Middle frontal gyrus (tissue), 1 donor: ENCODE measurements around the gene TBC1D1.

ENCODE experiments used
- DNase-seq: peaks from one replicate; pipeline ENCODE4 v3.0.0-alpha.2; 2015; ENCODE audit warnings: low spot score; ENCODE audit errors: extremely low spot score

The TBC1D1 gene

DNA sequence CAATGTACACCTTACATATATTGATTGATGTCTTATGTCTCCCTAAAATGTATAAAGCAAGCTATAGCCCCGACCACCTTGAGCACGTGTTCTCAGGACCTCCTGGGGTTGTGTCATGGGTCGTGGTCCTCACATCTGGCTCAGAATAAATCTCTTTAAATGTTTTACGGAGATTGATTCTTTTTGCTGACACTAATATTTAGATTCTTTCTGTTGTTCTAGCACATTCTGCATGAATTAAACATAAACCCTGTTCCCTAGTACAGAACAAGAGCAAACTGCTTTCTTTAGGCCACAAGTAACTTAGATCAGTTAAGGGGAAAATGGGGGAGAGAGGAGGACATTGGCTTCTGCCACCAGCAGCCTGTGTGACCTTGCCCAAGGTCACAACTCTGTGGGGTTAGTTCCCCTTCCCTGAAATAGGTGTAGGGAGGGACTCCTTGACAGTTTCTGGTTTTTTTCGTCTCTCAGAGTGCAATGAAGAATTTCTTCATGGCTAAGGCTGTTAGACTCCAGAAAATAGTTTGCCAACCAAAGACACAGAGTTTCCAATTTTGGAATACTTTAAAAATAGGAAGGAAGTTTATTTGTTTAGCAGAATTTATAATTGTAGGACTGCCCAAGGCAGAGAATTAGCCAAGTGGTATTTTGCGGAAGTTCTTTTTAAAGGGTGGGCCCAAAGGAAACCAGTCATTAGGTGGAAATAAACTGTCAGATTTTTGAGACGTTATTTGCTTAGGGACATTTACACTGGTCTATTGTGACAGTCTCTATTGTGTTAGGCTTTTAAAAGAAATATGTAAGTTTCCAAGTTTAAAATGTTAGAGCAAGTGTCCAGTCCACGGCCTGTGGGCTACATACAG is 98.7 kb downstream of the TBC1D1 start:
- DNase-seq: no peak

DNA sequence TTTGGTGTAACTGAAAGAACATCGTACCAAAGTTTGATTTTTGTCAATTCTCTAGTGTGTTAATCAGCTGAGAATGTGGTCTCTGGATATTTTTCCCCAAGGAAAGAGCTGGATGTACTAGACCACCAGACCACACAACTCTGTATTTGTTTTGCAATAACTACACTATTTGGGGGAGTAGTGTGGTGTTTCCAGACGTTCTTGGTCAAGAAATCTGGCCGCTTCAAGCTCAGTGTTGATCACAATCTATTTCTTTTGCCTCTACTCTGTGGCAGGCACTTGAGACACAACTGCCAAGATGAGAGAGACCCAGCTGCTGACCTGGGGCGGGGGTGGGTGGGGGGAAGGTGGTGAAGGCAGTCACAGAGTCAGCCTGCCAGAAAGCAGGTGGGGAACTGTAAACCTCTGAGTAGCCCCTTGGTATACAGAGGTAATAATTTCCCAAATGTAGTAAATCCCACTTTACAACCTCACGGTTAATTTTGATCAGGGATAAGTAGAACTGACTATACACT is 99.9 kb downstream of the TBC1D1 start:
- DNase-seq: no peak

DNA sequence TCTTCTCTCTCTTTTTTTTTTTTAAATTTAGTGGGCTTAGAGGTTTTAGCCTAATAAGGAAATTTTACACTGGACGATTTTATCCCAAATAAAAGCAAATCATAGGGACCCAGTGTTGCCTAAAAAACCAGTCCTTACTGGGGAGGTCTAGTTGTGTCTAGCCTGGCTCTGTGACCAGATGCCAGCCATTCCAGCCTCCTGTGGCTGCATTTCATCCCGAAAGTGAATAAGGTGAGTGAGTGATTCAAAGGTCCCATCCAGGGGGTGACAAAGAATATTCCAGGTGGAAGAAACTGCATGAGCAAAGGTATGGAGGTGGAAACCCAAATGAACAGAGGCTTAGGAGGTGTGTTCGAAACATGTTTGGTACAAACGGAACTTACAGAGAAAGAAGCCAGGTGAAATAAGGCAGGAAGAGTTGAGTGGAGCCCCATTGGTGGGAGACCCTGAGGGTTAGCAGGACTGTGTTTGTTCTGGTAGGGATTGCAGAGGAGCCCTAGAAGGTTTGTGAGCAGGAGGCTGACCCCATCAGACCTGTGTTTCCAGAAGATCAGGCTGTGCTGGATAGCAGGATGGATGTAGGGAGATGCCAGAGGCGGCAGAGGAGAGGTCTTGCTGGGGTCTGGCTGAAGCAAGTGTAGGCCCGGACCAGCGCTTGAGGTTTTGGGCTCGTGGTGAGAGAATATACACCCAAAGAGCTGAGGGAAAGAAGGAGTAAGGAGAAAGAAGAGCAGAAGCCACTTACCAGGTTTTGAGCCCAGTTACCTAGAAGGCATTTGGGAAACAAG is 100.9 kb downstream of the TBC1D1 start:
- no peak for DNase-seq

DNA sequence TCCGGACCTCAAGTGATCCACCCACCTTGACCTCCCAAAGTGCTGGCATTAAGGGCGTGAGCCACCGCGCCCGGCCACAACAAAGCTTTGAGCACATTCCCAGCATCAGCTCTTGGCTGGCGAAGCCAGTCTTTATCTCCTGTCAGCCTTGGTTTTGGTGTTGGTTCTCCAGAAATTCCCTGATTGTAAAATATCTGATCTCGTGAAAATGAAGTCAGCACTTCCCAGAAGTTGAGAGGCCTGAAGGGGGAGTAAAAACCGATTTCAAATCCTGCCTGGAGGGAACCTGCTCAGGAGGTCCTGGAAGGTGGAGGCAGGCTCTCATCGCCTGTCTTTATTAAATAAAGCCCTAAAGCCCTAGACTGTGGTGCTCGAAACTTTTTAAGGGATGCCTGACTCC is 102.9 kb downstream of the TBC1D1 start:
- DNase-seq: no peak

DNA sequence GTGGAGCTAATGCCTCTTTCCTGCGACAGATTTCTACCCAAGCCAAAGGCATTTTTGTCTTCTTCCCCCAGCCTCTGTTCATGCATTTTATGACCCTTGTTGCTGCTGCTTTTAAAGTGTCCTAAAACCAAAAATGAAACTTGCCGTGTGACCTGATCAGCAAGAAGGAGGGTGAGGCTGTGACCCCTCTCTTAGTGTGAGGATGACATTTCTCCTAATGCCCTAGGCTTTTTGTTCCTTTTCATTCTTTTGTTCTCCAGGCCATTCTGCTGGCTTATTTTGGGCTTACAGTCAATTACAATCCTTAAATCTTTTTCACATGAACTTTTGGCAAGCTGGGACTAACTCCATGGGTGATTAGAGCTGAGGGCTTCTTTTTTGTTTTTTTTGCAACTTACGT is 103.7 kb downstream of the TBC1D1 start:
- no peak for DNase-seq

DNA sequence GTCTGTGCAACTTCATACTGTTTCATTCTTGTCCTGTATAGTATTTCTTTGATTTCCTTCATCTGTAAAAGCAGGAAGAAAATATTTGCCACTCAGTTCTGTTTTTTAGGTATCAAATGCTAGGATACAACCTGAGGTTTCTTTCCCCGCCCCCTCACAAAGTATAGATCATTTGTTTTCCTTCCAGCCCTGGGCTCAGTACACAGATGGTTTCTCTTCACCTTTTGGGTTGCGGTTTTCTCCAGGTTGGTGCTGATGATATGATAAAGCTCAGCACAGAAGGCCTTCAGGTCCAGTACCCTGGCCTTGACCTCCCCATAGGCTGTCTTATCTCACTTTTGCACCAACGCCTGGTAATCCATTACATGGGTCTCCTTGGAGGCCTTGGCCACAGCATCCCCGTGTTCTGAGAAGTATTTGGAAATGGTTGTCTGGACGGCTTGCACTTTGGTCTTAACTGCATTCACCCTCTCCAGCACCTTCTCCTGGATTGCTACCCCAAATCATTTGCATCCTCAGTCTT is 104.5 kb downstream of the TBC1D1 start:
- DNase-seq: no peak

DNA sequence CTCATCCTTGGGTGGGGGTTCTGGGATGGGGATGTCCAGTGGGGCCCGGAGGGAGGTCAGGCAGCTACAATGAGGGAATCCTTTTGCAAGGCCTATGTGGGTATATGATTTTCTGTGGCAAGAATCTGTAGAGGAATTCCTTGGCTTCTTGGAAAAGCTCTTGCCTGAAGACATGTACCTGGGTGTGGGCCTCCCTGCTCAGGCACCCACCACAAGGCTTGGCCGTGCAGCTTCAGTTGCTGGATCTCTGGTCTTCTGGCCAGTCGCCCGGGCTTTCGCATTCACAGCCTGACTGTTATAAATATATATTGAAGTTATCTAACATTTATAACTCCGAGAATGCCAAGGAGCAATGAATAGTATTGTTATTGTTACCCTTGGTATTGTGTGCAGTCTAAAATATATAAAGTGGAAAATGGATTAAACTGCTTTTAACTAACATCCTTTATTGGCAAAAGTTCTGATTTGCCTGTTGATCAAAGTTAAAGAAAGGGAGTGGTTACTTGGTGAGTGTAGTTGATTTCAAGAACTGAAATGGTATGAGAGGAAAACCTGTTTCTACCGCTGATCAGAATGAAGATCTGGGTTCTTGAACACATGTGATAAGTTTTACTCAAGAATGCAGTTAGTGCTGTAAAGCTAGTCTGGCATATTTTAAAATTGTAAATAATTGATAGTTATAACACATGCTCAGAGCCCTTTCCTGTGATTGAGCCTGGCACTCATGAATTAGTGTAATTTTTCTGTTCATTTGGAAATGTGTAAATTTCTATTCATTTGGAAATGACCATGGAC is 105.3 kb downstream of the TBC1D1 start:
- no peak for DNase-seq

DNA sequence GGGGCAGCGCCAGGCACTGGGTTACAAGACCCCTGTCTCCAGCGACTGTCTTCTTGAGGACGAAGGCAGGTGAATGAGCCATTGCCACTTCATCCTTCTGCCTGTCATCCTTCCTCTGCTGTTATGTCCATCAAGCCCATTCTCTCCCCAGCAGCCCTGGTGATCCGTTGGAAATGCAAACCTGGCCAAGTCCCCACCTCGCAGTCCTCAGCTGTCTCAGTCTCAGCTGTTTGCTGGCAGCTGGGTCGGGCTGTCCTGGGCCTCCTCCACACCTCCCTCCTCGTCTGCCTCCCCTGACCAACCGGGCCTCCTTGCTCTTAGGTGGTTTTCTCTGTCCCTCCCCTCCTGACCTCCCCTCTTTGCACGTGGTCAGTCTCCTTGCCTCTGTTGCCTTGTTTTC is 107.3 kb downstream of the TBC1D1 start:
- DNase-seq: no peak

DNA sequence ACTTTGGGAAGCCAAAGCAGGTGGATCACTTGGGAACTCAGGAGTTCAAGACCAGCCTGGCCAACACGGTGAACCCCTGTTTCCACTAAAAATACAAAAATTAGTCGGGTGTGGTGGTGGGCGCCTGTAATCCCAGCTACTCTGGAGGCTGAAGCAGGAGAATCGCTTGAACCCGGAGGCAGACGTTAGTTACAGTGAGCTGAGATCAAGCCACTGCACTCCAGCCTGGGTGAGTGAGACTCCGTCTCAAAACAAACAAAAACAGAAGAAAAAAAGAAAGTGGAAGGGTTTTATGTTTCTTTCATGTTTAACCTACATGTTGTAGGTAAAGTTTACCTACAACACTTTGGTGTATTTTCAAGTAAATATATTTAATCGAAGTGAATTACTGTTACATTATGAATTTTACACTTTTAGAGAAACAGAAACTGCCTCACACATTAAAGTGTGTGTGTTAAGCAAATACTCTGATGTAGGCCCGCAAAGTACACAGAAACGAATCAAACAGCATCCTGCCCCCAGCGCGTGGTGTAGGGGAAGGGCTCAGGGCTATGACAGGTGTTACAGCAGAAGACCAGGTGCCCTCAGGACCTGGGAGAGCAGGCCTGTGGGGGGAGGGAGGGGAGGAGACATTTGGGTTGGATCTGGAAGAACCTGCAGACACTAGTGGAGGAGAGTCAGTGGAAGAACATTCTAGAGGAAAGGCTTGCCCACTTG is 108.3 kb downstream of the TBC1D1 start:
- DNase-seq: no peak

DNA sequence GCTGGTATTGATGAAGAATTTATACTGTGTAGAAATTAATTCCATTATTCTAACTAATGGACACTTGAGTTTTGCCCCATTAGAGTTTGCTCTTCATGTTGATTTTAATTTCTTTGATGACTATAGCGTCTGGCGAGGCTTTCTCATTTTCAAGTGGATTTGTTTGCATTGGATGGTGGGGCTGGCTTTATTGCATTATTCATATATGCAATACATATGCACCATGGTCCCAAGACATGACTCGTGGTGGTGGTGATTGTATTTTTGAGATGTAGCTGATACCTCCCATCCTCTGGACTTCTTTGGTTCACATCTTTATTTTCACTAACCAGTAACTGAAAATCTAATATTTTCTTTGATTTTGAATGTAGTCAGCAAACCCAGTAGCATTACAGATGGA is 109.1 kb downstream of the TBC1D1 start:
- no peak for DNase-seq

DNA sequence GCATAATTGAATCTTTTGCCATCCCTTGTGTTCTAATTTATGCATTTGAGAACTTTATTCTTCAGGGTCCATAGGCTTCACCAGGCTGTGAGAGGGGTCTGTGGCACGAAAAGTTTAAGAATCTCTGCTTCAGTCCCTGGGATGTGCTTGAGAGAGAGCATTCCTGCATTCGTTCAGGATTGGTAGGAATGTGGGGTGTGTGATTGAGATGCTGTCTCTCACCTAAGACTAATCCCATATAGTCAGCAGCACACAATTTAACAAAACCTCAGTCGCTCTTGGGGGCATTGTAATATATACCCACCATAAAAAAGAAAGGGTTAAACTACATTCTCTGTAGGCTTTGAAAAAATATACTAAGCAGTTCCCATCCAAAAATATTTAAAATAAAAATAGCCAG is 111.0 kb downstream of the TBC1D1 start:
- no peak for DNase-seq

DNA sequence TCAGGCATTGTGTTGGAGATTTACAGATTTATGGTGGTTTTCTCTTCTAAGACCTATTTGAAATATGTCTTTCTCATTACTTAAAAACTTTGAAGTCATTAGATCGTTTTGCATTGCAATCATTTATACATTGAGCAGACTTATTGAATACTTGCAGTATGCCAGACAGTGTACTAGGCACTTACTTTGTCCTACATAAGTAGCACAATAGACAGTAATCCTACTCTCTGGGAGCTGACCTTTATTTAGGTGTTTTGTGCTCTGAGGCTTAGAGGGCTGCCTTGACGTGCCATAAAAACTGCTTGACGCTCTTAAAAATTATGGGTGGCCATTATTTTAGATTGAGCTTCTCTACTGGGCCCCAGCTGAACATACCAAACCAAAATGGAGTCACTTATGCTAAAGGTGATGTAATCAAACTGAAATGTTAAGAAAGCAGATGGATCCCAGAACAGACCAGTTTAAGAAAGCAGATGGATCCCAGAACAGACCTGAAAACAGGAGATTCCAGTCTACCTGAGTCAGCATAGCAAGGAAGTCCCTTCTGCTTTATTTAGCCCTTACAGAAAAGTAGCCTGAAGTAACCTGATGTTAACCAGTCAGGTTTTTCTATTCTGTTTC is 111.7 kb downstream of the TBC1D1 start:
- DNase-seq: no peak

DNA sequence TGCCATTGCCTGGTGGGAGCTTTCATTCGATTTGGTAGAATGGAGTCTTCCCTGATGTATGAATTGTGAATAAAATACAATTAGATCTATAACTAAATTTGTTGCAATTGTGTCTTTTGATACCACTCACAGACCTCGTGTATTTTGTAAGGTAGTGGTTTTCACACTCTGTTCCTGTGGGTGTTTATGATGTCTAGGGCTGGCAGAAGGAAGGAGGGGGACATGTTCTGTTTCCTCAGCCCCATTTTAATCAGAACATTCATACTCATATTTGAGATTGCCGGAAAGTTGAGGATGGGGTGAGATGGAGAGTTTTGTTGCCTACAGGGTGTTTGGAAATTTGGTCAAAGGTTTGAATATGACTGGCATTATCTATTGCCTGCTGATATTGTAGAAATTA is 112.2 kb downstream of the TBC1D1 start:
- no peak for DNase-seq

DNA sequence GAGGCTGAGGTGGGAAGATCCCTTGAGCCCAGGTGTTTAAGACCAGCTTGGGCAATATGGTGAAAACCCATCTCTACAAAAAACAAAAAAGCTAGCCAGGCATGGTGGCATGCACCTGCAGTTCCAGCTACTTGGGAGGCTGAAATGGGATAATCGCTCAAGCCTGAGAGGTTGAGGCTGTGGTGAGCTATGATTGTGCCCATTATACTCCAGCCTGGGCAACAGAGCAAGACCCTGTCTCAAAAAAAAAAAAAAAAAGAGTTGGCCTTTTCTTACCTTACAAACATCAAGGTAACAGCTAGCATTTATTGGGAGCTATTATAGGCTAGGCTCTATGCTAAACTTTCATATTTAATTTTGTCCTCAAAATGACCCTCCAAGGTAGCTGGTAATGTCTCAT is 112.7 kb downstream of the TBC1D1 start:
- no peak for DNase-seq

DNA sequence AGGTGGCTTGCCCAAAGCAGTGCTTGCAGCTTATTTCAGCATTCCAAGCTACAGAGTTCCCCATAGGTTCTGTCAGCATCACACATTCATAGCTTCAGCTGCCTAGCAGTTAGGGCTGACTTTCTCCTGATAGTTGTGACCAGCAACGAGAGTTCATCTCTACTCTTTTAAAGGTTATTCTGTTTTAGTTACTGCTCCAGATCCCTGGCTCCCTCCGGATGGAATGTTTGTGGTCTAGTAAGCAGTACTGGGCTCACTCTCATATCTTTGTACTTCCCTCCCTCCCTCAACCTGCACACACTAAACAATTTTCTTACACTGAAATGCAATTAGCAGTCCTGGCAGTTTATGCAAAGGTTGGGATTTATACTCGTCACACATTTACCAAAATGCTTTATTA is 113.2 kb downstream of the TBC1D1 start:
- DNase-seq: no peak

DNA sequence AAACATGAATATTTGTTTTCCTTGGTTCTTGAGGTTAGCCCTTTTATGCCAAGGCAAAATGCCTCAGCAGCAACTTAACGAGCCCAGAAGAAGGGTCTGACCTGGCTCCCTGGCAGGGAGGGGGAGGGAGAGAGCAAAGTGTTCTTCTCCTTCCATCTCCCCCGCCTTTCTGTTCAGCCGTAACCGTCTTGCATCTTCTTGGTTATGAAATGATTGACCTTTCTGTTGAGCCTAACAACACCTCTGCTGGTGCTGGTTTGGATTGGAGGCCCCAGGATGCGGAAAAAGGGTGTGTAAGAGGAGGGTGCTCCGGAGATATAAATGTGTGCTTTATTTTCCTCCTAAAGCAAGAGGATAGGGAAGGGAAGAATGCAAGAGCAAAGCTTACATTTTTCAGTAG is 114.0 kb downstream of the TBC1D1 start:
- no peak for DNase-seq

DNA sequence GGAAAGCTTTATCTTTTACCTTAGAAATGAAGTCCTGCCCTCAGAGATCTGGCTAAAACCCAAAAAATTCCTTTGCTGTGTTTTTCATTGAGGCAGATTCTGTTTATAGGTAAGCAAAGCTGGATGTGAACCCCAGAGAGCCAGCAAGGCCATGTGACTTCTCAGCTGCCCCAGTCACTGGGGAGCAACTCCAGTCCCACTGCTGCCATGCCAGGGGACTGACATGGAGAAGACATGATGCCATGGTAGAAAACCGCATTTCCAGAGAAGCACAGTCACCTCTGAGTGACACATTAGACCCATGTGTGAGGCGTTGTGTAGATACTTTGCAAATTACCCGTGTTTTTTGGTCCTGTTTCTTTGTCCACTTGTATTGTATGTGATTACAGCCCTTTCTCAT is 114.8 kb downstream of the TBC1D1 start:
- DNase-seq: no peak

DNA sequence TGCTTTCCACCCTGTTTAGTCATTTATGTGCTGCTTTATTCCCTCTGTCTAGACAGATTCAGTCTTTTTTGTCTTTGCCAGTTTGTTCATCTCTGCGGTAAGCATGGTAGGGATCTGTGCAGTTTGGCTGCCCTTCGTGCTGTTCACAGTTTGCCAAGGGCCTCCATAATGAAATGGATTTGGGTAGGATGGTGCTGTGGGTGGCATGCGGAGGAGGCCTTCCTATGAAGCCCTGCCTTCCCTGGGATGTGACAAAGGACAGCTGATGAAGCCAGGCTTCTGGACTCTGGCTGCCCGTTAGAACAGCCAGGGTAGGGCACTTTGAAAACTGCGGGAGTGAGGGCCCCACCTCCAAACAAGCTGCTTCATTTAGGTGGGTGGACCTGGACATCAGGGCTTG is 116.8 kb downstream of the TBC1D1 start:
- no peak for DNase-seq

DNA sequence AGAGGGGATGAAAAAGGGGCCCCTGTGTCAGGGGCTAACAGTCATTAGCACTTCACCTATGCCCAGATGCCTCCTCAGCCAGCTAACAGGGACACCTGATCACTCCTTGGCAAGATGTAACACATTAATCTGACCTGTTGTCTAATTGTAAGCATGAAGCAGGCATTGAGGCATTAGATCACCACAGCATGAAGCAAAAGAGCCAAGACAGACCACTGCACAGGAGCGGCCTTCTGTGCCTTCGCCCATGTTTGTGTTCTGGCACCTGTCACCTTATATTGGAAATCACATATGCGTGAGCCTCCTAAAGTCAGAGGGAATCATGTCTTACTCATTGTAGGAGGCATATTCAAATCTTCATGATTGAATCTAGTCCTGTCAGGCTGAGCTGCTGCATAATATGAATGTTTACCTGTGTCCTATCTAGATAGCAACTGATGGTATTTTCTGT is 117.7 kb downstream of the TBC1D1 start:
- no peak for DNase-seq

DNA sequence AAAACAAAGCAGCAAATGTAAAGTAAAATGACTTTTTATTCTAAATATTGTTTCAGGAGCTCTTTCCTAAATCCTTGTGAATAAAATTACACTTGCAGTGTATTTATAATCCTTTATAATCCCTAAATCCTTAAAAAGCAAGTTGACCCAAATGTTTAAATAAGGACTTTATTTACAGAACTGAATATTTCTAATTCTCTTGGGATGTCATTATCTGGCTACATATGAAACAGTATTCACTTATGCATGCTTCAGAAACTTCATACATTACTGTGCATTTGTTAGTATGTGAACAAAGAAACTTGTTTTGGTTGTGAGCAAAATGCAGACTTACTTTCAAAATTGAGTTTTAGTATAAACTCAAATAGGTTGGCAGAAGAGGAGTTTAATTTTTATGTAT is 118.5 kb downstream of the TBC1D1 start:
- no peak for DNase-seq
